Ovary (tissue), 3 donors: ENCODE data around the gene PLPPR3.

Source experiments
- CTCF ChIP-seq, 3 donors: fragments of 450-650 bp in 2 of 3; fragments of 200-600 bp in 1 of 3; IDR thresholded peaks; one replicate each; pipeline versions ENCODE4 v1.5.1 to v1.8.0; 2016 to 2022; ENCODE audit warnings: antibody characterized with exemption in 3 of 3, mild to moderate bottlenecking in 1 of 3
- EP300 ChIP-seq: sonication (generic); formaldehyde crosslinking; IDR thresholded peaks from one replicate; pipeline ENCODE4 v1.6.1; 2017; ENCODE audit warnings: antibody characterized with exemption
- POLR2A ChIP-seq: fragments of 450-650 bp; IDR thresholded peaks from one replicate; pipeline ENCODE4 v1.6.1; 2017; ENCODE audit warnings: antibody characterized with exemption, mild to moderate bottlenecking, moderate library complexity
- donor health status: DM: no; HTN: no; CAD: no.

GRCh38 chr19:840519-841206 is 18.9 kb upstream of the PLPPR3 start, which contains the start of gene PRTN3:
- TF ChIP-seq CTCF (IDR thresholded peaks at IDR 0.05) (no peak), POLR2A (no peak), EP300 (no peak)
